Smooth muscle cell of the brain vasculature (primary cell): ENCODE measurements around the gene DOK5.

Experiments used
- DNase-seq: peaks from one replicate; pipeline ENCODE4 v3.0.0-alpha.2; 2012; ENCODE audit warnings: low read depth, low spot score

The DOK5 gene

DNA sequence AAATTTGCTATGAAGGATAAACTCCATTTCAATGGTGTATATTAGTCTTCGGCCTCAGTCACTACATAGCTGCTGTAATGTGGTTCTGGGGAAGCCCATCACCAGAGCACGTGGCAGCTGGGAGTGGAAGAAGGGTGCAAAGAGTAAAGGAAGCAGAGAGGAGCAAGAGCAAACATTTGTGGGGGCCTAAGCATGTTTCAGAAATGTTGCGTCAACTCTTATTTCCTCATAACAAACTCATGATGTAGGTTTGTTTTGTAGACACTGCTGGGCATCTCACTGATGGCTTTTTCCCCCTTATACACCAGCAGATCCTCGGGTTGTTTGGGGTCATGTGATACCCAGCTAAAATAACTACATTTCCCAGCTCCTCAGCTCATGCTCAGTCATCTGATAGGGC lies 37.3 kb downstream of the DOK5 start:
- DNase-seq, result no peak

GRCh38 chr20:54514028-54514607 lies 38.7 kb downstream of the DOK5 start:
- DNase-seq, result no peak

DNA sequence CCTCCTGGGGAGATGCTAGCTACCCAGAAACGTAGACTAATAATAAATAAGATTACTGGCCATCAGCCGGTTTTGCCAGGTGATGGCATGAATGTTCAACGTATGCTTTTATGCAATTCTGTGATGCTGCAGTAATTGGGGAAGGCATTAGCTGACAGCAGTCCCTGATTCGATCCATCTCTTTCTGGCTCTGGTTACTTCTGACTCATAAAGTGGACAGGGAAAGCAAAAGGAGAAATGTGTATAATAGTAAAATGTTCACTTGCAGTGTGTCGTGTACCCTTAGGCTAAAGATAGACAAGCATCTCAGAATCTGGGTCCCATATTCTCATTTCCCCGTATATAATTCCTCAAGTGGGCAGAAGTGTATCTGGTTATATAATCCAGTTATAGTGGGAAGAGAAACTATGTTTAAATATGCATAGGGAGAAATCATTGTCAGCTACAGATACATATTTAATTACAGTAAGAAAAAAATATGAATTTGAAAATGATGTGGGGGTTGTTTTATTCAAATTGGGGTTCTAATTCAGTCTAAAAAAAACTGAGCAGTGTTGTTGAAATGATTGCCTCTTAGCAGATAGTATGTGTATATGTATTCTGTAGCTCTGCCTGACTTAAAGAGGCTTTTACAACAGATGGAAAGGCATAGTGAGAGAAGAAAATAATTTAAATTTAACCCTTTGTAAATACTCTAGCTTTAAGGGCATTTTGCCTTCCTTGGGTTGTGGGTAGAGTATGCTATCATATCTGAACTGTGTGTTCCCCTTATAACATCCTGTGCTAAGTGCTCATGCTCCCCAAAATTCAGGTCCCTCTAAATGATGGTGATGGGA lies 40.6 kb downstream of the DOK5 start:
- DNase-seq, result no peak

DNA sequence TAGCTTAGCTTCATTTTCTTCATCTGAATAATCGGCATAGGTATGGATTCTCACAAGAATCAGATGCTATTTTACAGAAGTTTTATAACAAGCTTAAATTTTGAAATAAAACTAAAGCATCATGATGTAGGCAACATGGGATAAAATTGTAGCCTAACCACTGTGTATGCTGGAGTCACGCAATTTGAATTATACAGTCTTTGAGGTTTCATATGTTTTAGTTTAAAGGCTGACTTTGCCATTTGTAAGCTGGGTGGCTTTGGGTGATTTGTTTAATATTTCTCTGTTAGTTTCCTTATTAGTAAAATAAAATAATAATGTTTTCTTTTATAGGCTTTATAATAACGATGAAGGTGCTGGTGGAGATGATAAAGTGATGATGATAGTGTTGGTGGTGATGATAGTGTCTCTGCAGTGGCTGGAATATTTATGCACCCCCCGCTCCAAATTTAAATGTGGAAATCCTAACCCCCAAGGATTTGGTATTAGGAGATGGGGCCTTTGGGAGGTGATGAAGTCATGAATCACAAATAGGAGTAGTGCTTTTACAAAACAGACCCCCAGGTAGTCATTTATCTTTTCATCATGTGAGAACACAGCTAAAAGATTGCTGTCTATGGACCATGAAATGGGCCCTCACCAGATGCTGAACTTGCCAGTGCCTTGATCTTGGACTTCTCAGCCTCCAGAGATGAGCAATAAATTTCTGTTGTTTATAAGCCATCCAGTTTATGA lies 42.0 kb downstream of the DOK5 start:
- no peak for DNase-seq

DNA sequence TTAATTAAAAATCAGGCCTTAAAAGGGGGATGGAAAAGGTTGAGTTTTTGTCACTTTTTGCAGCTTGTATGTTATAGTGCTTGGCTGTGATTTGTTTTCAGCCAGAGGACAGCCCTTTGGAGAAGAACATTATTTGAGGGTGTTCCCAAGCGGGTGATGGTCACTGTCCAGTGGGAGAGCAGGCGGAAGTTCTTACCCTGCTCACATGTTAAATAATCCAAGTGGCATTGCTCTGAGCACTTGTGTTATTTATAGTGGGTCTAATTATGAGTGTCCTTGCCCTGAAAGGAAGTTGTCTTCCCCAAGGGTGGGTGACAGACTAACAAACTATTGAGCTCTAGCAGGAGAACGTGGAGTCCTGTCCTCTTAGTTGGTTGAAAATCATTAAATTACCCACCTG lies 49.5 kb downstream of the DOK5 start:
- no peak for DNase-seq

GRCh38 chr20:54525916-54526590 lies 50.7 kb downstream of the DOK5 start:
- DNase-seq, result no peak

GRCh38 chr20:54526801-54527200 lies 51.4 kb downstream of the DOK5 start:
- no peak for DNase-seq

GRCh38 chr20:54532573-54532972 lies 57.2 kb downstream of the DOK5 start:
- no peak for DNase-seq

DNA sequence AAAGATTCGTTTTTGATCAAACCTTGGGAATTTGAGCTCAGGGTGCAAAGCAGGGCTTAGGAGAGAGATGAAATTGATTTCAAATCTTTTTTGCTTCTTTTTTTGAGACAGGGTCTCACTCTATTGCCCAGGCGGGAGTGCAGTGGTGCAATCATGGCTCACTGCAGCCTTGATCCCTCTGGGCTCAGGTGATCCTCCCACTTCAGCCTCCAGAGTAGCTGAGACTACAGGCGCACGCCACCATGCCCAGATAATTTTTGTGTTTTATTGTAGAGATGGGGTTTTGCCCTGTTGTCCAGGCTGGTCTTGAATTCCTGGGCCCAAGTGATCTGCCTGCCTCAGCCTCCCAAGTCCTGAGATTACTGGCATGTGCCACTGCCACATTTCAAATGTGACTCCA lies 58.7 kb downstream of the DOK5 start:
- no peak for DNase-seq

GRCh38 chr20:54535033-54535432 lies 59.6 kb downstream of the DOK5 start:
- DNase-seq, result no peak

GRCh38 chr20:54535746-54536145 lies 60.4 kb downstream of the DOK5 start:
- DNase-seq, result no peak

DNA sequence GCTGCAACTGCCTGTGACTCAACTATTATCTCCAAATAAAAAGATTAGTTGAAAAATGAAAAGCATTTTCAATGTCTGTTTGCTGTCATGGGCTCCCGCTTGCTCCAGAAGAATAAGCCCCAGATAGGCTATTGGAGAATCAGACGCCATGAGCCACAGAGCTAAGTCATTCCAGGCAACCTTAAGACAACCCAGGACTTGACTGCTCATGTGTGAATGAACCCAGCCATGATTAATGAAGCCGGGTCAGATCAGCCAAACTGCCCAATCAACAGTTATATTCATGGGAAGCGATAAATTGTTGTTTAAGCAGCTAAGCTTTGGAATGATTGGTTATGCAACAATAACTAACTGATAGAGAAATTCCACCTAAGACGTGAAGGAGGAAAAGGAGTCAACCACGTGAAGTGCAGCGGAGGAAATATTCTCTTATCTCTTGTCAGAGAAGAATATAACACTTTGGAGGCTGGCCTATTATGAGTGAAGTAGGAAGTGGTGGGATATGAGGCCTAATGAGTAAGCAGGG lies 64.2 kb downstream of the DOK5 start:
- no peak for DNase-seq

- DNase-seq, result no peak
Observed at GRCh38 chr20:54543369-54543768, 68.0 kb downstream of the DOK5 start.

DNA sequence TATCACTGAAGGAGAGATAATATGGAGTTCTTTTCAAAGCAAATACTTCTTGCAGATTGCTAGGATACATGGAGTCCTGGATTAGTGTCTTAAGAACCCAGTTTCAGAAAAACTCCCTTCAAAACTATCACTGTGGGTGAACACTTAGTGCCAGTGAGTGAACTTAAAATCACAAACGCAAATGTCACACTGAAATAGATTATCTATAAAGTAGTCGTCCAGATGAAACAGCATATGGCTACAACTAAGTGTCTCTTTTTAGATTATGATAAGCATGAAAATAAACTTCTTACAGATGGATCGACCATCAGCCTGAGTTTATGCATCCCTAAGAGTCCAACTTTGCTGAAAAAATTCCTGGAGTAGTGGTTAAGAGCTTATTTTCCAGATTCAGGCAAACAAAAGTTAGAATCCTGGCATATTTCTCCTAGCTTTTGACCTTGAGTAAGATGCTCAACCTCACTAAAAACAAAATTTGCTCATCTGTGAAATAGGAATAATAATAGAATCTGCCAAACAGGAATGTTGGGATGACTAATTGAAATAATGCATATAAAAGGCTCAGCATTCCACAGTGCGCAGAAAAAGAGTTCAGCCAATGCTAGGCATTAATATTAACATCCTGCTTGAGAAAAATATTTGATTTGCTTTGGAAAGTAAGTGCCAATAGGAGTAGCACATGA lies 70.4 kb downstream of the DOK5 start:
- no peak for DNase-seq

DNA sequence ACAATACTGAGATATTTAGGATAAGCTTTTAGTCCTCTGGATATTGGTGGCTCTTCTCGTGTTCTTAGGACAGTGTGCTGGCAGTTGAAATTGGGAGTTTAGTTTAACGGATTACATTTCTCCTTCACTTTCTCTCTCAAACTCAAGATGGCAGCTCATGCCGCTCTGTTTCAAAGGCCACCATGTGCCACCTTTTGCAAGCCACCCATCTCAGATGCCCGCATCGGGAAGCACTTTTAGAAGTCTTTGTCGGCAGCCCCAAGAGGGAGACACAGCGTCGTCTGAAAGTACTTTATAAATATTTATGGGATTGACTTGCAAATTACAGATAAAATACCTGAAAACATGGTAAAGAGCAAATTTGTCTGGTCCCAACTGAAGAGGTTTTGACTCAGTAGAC lies 73.5 kb downstream of the DOK5 start:
- no peak for DNase-seq

DNA sequence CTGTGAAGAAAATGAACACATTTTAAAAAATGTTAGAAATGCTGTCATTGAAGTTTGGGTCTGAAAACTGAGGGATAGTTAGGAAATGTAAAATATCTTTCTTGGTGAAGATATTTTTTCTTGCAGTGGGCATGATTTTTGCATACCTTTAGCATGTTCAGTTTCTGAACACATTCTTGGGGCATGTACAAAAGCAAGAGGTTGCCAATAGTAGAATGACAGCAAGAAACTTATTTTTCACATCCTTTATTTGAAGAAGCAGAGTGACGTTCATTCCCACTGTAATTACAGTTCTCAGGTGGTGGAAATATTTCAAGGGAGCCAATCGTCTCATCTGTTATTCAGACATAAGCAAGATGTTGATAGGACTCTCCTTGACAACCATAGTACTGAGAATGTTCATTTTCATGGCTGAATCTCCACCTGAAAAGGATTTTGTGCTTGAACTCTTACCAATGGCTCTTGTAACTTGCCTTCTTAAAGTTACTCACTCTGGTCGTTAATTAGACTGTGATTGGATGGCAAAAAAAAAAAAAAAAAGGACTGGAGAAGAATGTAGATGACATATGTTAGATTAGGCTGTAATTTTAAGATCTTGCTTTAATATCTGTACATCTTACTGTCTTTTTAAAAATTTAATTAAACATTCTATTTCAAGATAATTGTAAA lies 74.4 kb downstream of the DOK5 start:
- DNase-seq, result no peak

DNA sequence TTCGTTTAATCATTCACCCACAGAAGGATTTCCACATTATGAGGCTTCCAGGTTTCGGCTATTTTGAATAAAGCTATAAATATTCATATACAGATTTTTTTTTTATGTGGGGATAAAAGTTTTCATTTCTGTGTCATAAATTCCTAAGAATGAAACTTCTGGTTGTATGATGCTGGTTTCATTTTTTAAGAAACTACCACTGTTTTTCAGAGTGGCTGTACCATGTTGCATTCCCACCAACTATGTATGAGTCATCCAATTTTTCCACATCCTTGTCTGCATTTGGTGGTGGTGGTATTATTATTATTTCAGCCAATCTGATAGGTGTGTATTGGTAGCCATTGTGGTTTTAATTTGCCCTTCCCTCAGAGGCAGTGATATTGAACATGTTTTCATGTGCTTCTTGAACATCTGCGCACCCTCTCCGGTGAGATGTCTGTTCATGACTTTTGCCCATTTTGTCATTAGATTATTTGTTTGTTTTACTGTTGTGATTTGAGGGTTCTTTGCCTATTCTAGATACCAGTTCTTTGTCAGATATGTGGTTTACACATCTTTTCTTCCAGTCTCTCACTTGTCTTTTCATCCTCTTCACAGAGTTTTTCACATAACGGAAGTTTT lies 75.5 kb downstream of the DOK5 start:
- no peak for DNase-seq

- DNase-seq, result no peak
Observed at GRCh38 chr20:54554006-54554405, 78.6 kb downstream of the DOK5 start.

DNA sequence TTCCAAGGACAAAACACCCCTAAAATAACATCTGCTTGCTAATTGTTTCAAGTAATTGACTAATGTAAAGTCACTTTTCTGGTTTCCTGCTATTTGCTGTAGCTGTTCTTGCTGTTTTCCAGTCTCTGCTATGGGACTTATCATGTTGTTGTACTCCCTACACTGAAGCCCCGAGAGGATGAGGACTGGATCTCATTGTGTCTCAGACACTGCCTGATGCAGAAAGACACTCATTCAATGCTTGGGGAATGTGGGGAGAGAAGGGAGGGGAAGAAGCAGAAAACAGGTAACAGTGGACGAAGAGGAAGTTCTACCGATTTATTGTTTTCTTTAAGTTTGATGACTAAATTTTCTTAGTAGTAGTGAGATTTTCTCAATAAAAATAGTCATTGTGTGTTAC lies 79.8 kb downstream of the DOK5 start:
- no peak for DNase-seq

- DNase-seq, result no peak
Observed at GRCh38 chr20:54556406-54556805, 81.0 kb downstream of the DOK5 start.
